Prostate gland (tissue), 2 donors: ENCODE data around the gene FMN2. TPM values are rescaled to one million over a fixed set of nuclear protein-coding genes. Genes with fewer than 3 reads are reported as not detected.

Experiments
- DNase-seq: peaks from one replicate; pipeline ENCODE4 v3.0.0-alpha.2; 2019; ENCODE audit warnings: low spot score
- H3K27ac ChIP-seq, 2 donors: fragments of 200-600 bp; sonication (generic); 2 replicates each; pipeline ENCODE4 v1.5.1; 2017 to 2019
- H3K27me3 ChIP-seq: fragments of 200-600 bp; sonication (generic); replicated peaks from 2 replicates; pipeline ENCODE4 v1.5.1; 2019; ENCODE audit not compliant: insufficient read depth
- H3K36me3 ChIP-seq, 2 donors: fragments of 200-600 bp; sonication (generic); 1 replicate in 1 of 2; 2 replicates in 1 of 2; pipeline versions ENCODE4 v1.5.1 to v1.8.1; 2017 to 2019
- H3K4me1 ChIP-seq: fragments of 200-600 bp; sonication (generic); replicated peaks from 2 replicates; pipeline ENCODE4 v1.5.1; 2019
- H3K4me3 ChIP-seq, 2 donors: fragments of 200-600 bp; sonication (generic); 2 replicates each; pipeline ENCODE4 v1.5.1; 2017 to 2019
- H3K9me3 ChIP-seq: fragments of 200-600 bp; sonication (generic); 2 replicates; pipeline ENCODE4 v1.5.1; 2017
- CTCF ChIP-seq, 4 experiments: fragments of 200-600 bp in 2 of 4; fragments of 450-650 bp in 2 of 4; sonication (generic) in 2 of 4; IDR thresholded peaks; 1 replicate in 3 of 4; 2 replicates in 1 of 4; pipeline ENCODE4 v1.5.1; 2016 to 2019; ENCODE audit warnings: antibody characterized with exemption in 4 of 4, mild to moderate bottlenecking in 2 of 4, moderate library complexity in 2 of 4
- POLR2A ChIP-seq: fragments of 450-650 bp; IDR thresholded peaks from one replicate; pipeline ENCODE4 v1.6.1; 2016; ENCODE audit warnings: antibody characterized with exemption, mild to moderate bottlenecking
- POLR2AphosphoS5 ChIP-seq: sonication (generic); formaldehyde crosslinking; IDR thresholded peaks from one replicate; pipeline ENCODE4 v1.6.1; 2017; ENCODE audit warnings: antibody characterized with exemption
- whole genome bisulfite sequencing: methylation state at CpG from one replicate; pipeline ENCODE4 v1.1.5; 2018; 5-methylcytosine and 5-hydroxymethylcytosine counted together
- intact Hi-C: fragments of 100-400 bp; cut with DNase I; formaldehyde crosslinking; loops from one replicate; pipeline ENCODE4 v1.14.2; 2022
- total RNA-seq, 2 donors: library from RNA; depleted of rRNA; stranded (reverse); fragments of >200 nt; gene quantifications; one replicate each; pipeline ENCODE4 v1.1.0, GENCODE V29; 2016

The FMN2 gene
- total RNA-seq, 2 donors from 2014 or later, result 0.27 to 4.8 TPM

- 65% methylated on average over 2 of the region's 2 CpGs for WGBS
- Histone ChIP-seq H3K36me3 (no peaks in the 10 kb centered on the region), H3K4me3 (no peak overlapping the region), H3K9me3 (no peaks in the 10 kb centered on the region), H3K4me1 (no peaks in the 10 kb centered on the region), H3K27ac (no peak overlapping the region), H3K27me3 (no peaks in the 10 kb centered on the region)
- no peak for DNase-seq
- intact Hi-C loops, result no loop called here
- no peak for TF ChIP-seq CTCF (IDR thresholded peaks at IDR 0.05)
- TF ChIP-seq POLR2A, result no peak
- no peak for TF ChIP-seq POLR2AphosphoS5
Observed at GRCh38 chr1:240349695-240350094, 258.0 kb downstream of the FMN2 start.

- Histone ChIP-seq H3K9me3 (no peaks in the 10 kb centered on the region), H3K4me3 (no peak overlapping the region), H3K27ac (no peak overlapping the region), H3K27me3 (no peaks in the 10 kb centered on the region), H3K4me1 (no peaks in the 10 kb centered on the region), H3K36me3 (no peaks in the 10 kb centered on the region)
- DNase-seq, result no peak
- TF ChIP-seq CTCF (IDR thresholded peaks at IDR 0.05), result no peak
- WGBS, result 76% methylated on average over 1 of the region's 1 CpG
- intact Hi-C loops, result no loop called here
Observed at GRCh38 chr1:240350910-240351331, 259.2 kb downstream of the FMN2 start.

GRCh38 chr1:240351690-240352089 is 260.0 kb downstream of the FMN2 start:
- Histone ChIP-seq H3K4me1 (no peaks in the 10 kb centered on the region), H3K36me3 (no peaks in the 10 kb centered on the region), H3K9me3 (no peaks in the 10 kb centered on the region), H3K27me3 (no peaks in the 10 kb centered on the region), H3K27ac (no peak overlapping the region), H3K4me3 (no peak overlapping the region)
- intact Hi-C loops, result no loop called here
- TF ChIP-seq POLR2AphosphoS5 (no peak), CTCF (IDR thresholded peaks at IDR 0.05) (no peak), POLR2A (no peak)
- 82% methylated on average over 1 of the region's 1 CpG for WGBS
- no peak for DNase-seq

GRCh38 chr1:240352769-240353168 is 261.1 kb downstream of the FMN2 start:
- Histone ChIP-seq H3K4me3 (no peak overlapping the region), H3K4me1 (no peaks in the 10 kb centered on the region), H3K27me3 (no peaks in the 10 kb centered on the region), H3K27ac (no peak overlapping the region), H3K9me3 (no peaks in the 10 kb centered on the region), H3K36me3 (no peaks in the 10 kb centered on the region)
- TF ChIP-seq POLR2A (no peak), POLR2AphosphoS5 (no peak), CTCF (IDR thresholded peaks at IDR 0.05) (no peak)
- intact Hi-C loops, result no loop called here
- WGBS, result 65% methylated on average over 5 of the region's 5 CpGs
- DNase-seq, result no peak

- intact Hi-C loops, result no loop called here
- no peak for DNase-seq
- H3K27ac ChIP-seq, result no peak overlapping the region
- no peak overlapping the region for H3K4me3 ChIP-seq
- no peaks in the 10 kb centered on the region for H3K9me3 ChIP-seq
- H3K36me3 ChIP-seq, result no peaks in the 10 kb centered on the region
- H3K27me3 ChIP-seq, result no peaks in the 10 kb centered on the region
- H3K4me1 ChIP-seq, result no peaks in the 10 kb centered on the region
- 93% methylated on average over 1 of the region's 1 CpG for WGBS
- TF ChIP-seq CTCF (IDR thresholded peaks at IDR 0.05) (no peak), POLR2A (no peak), POLR2AphosphoS5 (no peak)
Observed at GRCh38 chr1:240356568-240356967, 264.9 kb downstream of the FMN2 start.
